Panc1 (cell line): ENCODE measurements around the gene GREM1.

Experiments
- POLR2AphosphoS5 ChIP-seq: IDR thresholded peaks from 2 replicates; pipeline ENCODE4 v1.6.1; 2012; ENCODE audit warnings: mild to moderate bottlenecking, low read depth, low read length, moderate library complexity
- TCF7L2 ChIP-seq: IDR thresholded peaks from 2 replicates; pipeline ENCODE4 v1.6.1; 2011; ENCODE audit warnings: mild to moderate bottlenecking, low read depth, low read length, inconsistent platforms
- TF ChIP-seq, protein P1 (sequence below): fragments of 450-650 bp; IDR thresholded peaks from 2 replicates; pipeline ENCODE4 v1.5.1; 2017; ENCODE audit warnings: mild to moderate bottlenecking
- TF ChIP-seq, protein P2 (sequence below), 2 experiments: IDR thresholded peaks; 2 replicates each; pipeline ENCODE4 v1.6.1; 2011 to 2012; ENCODE audit warnings: low read depth in 2 of 2, control low read depth in 1 of 2, low read length in 1 of 2, mild to moderate bottlenecking in 1 of 2, moderate library complexity in 1 of 2; ENCODE audit not compliant: insufficient read depth in 1 of 2

DNA sequence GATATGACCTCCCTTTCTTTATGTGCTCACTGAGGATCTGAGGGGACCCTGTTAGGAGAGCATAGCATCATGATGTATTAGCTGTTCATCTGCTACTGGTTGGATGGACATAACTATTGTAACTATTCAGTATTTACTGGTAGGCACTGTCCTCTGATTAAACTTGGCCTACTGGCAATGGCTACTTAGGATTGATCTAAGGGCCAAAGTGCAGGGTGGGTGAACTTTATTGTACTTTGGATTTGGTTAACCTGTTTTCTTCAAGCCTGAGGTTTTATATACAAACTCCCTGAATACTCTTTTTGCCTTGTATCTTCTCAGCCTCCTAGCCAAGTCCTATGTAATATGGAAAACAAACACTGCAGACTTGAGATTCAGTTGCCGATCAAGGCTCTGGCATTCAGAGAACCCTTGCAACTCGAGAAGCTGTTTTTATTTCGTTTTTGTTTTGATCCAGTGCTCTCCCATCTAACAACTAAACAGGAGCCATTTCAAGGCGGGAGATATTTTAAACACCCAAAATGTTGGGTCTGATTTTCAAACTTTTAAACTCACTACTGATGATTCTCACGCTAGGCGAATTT, 14.9 kb downstream of the GREM1 start:
- TF ChIP-seq POLR2AphosphoS5 (no peak), TCF7L2 (no peak)
- TF ChIP-seq, protein P1, sequence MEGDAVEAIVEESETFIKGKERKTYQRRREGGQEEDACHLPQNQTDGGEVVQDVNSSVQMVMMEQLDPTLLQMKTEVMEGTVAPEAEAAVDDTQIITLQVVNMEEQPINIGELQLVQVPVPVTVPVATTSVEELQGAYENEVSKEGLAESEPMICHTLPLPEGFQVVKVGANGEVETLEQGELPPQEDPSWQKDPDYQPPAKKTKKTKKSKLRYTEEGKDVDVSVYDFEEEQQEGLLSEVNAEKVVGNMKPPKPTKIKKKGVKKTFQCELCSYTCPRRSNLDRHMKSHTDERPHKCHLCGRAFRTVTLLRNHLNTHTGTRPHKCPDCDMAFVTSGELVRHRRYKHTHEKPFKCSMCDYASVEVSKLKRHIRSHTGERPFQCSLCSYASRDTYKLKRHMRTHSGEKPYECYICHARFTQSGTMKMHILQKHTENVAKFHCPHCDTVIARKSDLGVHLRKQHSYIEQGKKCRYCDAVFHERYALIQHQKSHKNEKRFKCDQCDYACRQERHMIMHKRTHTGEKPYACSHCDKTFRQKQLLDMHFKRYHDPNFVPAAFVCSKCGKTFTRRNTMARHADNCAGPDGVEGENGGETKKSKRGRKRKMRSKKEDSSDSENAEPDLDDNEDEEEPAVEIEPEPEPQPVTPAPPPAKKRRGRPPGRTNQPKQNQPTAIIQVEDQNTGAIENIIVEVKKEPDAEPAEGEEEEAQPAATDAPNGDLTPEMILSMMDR, result no peak
- TF ChIP-seq, protein P2, sequence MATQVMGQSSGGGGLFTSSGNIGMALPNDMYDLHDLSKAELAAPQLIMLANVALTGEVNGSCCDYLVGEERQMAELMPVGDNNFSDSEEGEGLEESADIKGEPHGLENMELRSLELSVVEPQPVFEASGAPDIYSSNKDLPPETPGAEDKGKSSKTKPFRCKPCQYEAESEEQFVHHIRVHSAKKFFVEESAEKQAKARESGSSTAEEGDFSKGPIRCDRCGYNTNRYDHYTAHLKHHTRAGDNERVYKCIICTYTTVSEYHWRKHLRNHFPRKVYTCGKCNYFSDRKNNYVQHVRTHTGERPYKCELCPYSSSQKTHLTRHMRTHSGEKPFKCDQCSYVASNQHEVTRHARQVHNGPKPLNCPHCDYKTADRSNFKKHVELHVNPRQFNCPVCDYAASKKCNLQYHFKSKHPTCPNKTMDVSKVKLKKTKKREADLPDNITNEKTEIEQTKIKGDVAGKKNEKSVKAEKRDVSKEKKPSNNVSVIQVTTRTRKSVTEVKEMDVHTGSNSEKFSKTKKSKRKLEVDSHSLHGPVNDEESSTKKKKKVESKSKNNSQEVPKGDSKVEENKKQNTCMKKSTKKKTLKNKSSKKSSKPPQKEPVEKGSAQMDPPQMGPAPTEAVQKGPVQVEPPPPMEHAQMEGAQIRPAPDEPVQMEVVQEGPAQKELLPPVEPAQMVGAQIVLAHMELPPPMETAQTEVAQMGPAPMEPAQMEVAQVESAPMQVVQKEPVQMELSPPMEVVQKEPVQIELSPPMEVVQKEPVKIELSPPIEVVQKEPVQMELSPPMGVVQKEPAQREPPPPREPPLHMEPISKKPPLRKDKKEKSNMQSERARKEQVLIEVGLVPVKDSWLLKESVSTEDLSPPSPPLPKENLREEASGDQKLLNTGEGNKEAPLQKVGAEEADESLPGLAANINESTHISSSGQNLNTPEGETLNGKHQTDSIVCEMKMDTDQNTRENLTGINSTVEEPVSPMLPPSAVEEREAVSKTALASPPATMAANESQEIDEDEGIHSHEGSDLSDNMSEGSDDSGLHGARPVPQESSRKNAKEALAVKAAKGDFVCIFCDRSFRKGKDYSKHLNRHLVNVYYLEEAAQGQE (IDR thresholded peaks at IDR 0.05; ENCODE audit: insufficient read depth in 1 of 2, low read depth in 2 of 2, low read length in 1 of 2), result no peak
